Heart right ventricle (tissue), 16 donors: ENCODE data around the gene HEPN1. TPM values are rescaled to one million over a fixed set of nuclear protein-coding genes. Genes with fewer than 3 reads are reported as not detected.
A peak's percentile ranks its signal among the peaks of the same experiment; 100 is the strongest.

Source experiments
- ATAC-seq, 8 donors: fragments of 200-7000 bp; cut with Tn5 transposase; one replicate each; pipeline ENCODE4 v1.9.1; 2020; ENCODE audit warnings: mild to moderate bottlenecking in 8 of 8, moderate library complexity in 8 of 8, moderate number of reproducible peaks in 1 of 8
- DNase-seq, 2 donors: peaks; one replicate each; pipeline ENCODE4 v3.0.0-alpha.2; 2020
- H3K27ac ChIP-seq, 10 donors: fragments of 200-600 bp; sonication (generic) in 2 of 10; one replicate each; pipeline versions ENCODE4 v1.5.0 to v1.8.0; 2020 to 2022; ENCODE audit warnings: mild to moderate bottlenecking in 3 of 10
- H3K27me3 ChIP-seq, 7 donors: fragments of 200-600 bp; one replicate each; pipeline ENCODE4 v1.8.0; 2021 to 2022; ENCODE audit warnings: mild to moderate bottlenecking in 2 of 7
- H3K36me3 ChIP-seq, 9 donors: fragments of 200-600 bp; sonication (generic) in 1 of 9; one replicate each; pipeline versions ENCODE4 v1.5.0 to v1.8.0; 2020 to 2022; ENCODE audit warnings: mild to moderate bottlenecking in 2 of 9
- H3K4me1 ChIP-seq, 9 donors: fragments of 200-600 bp; sonication (generic) in 1 of 9; one replicate each; pipeline versions ENCODE4 v1.5.0 to v1.8.0; 2020 to 2022; ENCODE audit warnings: mild to moderate bottlenecking in 4 of 9
- H3K4me3 ChIP-seq, 10 donors: fragments of 200-600 bp; sonication (generic) in 2 of 10; one replicate each; pipeline versions ENCODE4 v1.5.0 to v1.8.0; 2020 to 2022; ENCODE audit warnings: mild to moderate bottlenecking in 7 of 10, moderate library complexity in 2 of 10
- H3K9me3 ChIP-seq, 11 donors: fragments of 200-600 bp in 10 of 11; sonication (generic) in 2 of 11; one replicate each; pipeline versions ENCODE4 v1.5.0 to v1.8.0; 2013 to 2022; ENCODE audit warnings: mild to moderate bottlenecking in 2 of 11, control low read depth in 1 of 11, moderate library complexity in 1 of 11
- CTCF ChIP-seq, 9 donors: fragments of 200-600 bp; sonication (generic) in 2 of 9; IDR thresholded peaks; one replicate each; pipeline versions ENCODE4 v1.5.0 to v1.8.0; 2021 to 2022; ENCODE audit warnings: antibody characterized with exemption in 9 of 9, mild to moderate bottlenecking in 5 of 9, moderate library complexity in 1 of 9
- WGBS, 2 donors: extraction: QIAGEN DNeasy Blood & Tissue Kit; methylation state at CpG; one replicate each; pipeline ENCODE4 v1.1.7; 2013; ENCODE audit warnings: inconsistent platforms in 1 of 2; 5-methylcytosine and 5-hydroxymethylcytosine counted together
- intact Hi-C, 10 donors: fragments of 100-400 bp; cut with DNase I; formaldehyde crosslinking; loops; one replicate each; pipeline versions ENCODE4 v1.11.1 to v1.14.2; 2022
- polyA plus RNA-seq, 2 donors: library from polyadenylated mRNA; stranded (reverse); fragments of 200-250 nt; gene quantifications; one replicate each; pipeline ENCODE4 v1.2.3, GENCODE V29; 2013
- total RNA-seq, 10 donors: library from RNA; stranded (reverse); fragmentation: NEBNext Ultra II Directional in 3 of 10; extraction: Animal tissue kit (Norgen Biotek cat#: 25700) in 3 of 10; gene quantifications; one replicate each; pipeline versions ENCODE4 v1.2.1 to v1.2.4, GENCODE V29; 2021 to 2023
- donor health status: Arrhythmogenic right ventricular cardiomyopathy.
- donor health status: ischemic (EF 13 %, LVEDD 7.1; RV severe dilation, severe dysfunction).
- donor health status: healthy with polysubstance abuse.
- donor health status: DM: no; HTN: yes; CAD: no.
- donor health status: DM: no; HTN: no; CAD: no.
- donor health status: ischemic (EF 25% LVEDD 6.9; RV normal size, moderate dysfunction).
- donor health status: ischemic (EF 25% LVEDD 5.7; RV mildly dilated, moderate dysfunction).
- donor health status: healthy.
- donor health status: DM: yes; HTN: yes; CAD: no.
- donor health status: Ischemic cardiomyopathy.
- donor health status: ischemic (EF 35%, LVEDD 5.7; RV mildly dilated, moderate dysfunction).
- donor health status: nonischemic (EF 11% LVEDD 7.7; RV severe dilation, severe dysfunction).
- donor health status: DM: yes; HTN: yes; CAD: no.
- donor health status: PGD.
- donor health status: ischemic (EF 29% LVEDD 5.4; RV normal size, mild dysfunction).
- donor health status: nonischemic (EF 23%, LVEDD 6.1; RV moderate dilation, normal function).

The HEPN1 gene
- total and polyA plus RNA-seq, 12 donors = 0.03 TPM; not detected in 11

DNA sequence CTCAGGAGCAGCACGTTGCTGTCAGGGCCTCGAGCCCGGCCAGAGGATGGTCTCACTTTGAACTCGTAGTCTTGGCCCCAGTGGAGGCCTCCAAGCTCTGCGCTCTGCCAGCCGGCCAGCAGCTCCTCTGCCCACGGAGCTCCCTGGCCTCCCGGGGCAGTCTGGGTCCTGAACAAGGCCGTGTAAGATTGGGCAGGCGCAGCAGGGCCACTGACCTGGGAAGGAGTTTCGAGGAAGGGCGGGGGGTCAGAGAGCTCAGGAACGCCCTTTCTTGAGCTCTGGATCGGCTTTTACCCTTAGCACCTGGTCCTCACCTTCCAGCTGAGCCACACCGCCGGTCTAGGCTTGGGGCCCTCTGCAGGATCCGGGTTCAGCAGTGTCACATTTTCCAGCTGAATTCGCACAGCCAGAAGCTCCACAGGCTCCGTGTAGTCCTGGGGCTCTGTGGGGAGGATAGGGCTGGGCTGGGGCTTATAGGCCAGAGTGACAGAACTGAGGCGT, 23.5 kb upstream of the HEPN1 start:
- H3K4me1 ChIP-seq = peaks cover 16 to 92% (median 65%) of the 10 kb centered on the region in 9 donors
- intact Hi-C loops = no loop called here
- peak overlapping the region; percentile 26 to 95 (median 88) for H3K27ac ChIP-seq
- peak overlapping the region in 9 of 10 donors; percentile 44 to 65 (median 55) for H3K4me3 ChIP-seq
- ATAC-seq (no peak), DNase-seq (no peak)
- peaks cover 0 to 5% (median 0%) of the 10 kb centered on the region in 7 donors for H3K27me3 ChIP-seq
- TF ChIP-seq CTCF (IDR thresholded peaks at IDR 0.05) = no peak
- H3K36me3 ChIP-seq = peaks cover 0 to 48% (median 0%) of the 10 kb centered on the region in 9 donors
- WGBS, 2 donors = 60 to 74% methylated on average over 20 of the region's 20 CpGs
- no peaks in the 10 kb centered on the region for H3K9me3 ChIP-seq

- peaks cover 0 to 7% (median 0%) of the 10 kb centered on the region in 7 donors for H3K27me3 ChIP-seq
- peak overlapping the region; percentile 44 to 65 (median 55) for H3K4me3 ChIP-seq
- ATAC-seq = no peak
- H3K36me3 ChIP-seq = peaks cover 0 to 41% (median 0%) of the 10 kb centered on the region in 9 donors
- no peak for TF ChIP-seq CTCF (IDR thresholded peaks at IDR 0.05)
- intact Hi-C loops = no loop called here
- 63 to 66% methylated on average over 16 of the region's 16 CpGs for whole genome bisulfite sequencing, 2 donors
- no peaks in the 10 kb centered on the region for H3K9me3 ChIP-seq
- DNase-seq = no peak
- peaks cover 14 to 92% (median 65%) of the 10 kb centered on the region in 9 donors for H3K4me1 ChIP-seq
- H3K27ac ChIP-seq = peak overlapping the region; percentile 82 to 95 (median 88)
Measured at GRCh38 chr11:124896071-124896750, 22.8 kb upstream of the HEPN1 start.

- no peak for DNase-seq
- ATAC-seq = peak in 6 of 8 donors; percentile 5 to 31 (median 18)
- H3K4me1 ChIP-seq = peaks cover 14 to 89% (median 63%) of the 10 kb centered on the region in 9 donors
- peaks cover 0 to 14% (median 0%) of the 10 kb centered on the region in 7 donors for H3K27me3 ChIP-seq
- no peak for TF ChIP-seq CTCF (IDR thresholded peaks at IDR 0.05)
- H3K27ac ChIP-seq = peak overlapping the region; percentile 82 to 95 (median 88)
- 57 to 63% methylated on average over 9 of the region's 9 CpGs for WGBS, 2 donors
- intact Hi-C loops = no loop called here
- H3K36me3 ChIP-seq = peaks cover 0 to 36% (median 0%) of the 10 kb centered on the region in 9 donors
- no peaks in the 10 kb centered on the region for H3K9me3 ChIP-seq
- peak overlapping the region; percentile 44 to 65 (median 55) for H3K4me3 ChIP-seq
Measured at GRCh38 chr11:124896821-124897391, 22.1 kb upstream of the HEPN1 start.

GRCh38 chr11:124897674-124898262, 21.3 kb upstream of the HEPN1 start, which contains the start of gene ROBO4:
Gene ROBO4, minus strand, starts transcription at chr11:124897865. Its CDS starts 70 bp downstream, at chr11:124897795.
- DNase-seq (peak; percentile 71 to 83), ATAC-seq (peak; percentile 50 to 85 (median 74))
- peaks cover 0 to 19% (median 0%) of the 10 kb centered on the region in 7 donors for H3K27me3 ChIP-seq
- peak within 1 kb of the TSS; percentile 44 to 65 (median 55) for H3K4me3 ChIP-seq
- H3K27ac ChIP-seq = peak within 1 kb of the TSS; percentile 82 to 95 (median 88)
- H3K4me1 ChIP-seq = peaks cover 13 to 82% (median 55%) of the 10 kb centered on the region in 9 donors
- H3K36me3 ChIP-seq = peaks cover 0 to 30% (median 0%) of the 10 kb centered on the region in 9 donors
- 27 to 36% methylated on average over 12 of the region's 12 CpGs for WGBS, 2 donors
- TF ChIP-seq CTCF (IDR thresholded peaks at IDR 0.05) = no peak
- H3K9me3 ChIP-seq = no peaks in the 10 kb centered on the region
- intact Hi-C loops = loop anchor here in 1 of 10 donors (2.0 kb wide), 2 partner anchors 21 to 23 kb away; no protein-coding TSS in a partner anchor
